HG03064 (cell line): Measurements from ENCODE around the gene GTF2A1.
"Not testable (repeated sequence)": the region's sequence is repeated elsewhere in the genome, so short reads cannot be mapped to it uniquely, and the experiment has no call there.

Experiments
- ATAC-seq: cut with Tn5 transposase; IDR thresholded peaks from one replicate; pipeline ENCODE4 v1.9.1; 2021; ENCODE audit warnings: low read depth; ENCODE audit not compliant: unreplicated experiment

GTF2A1 gene

GRCh38 chr14:81233615-81234014 is 12.9 kb upstream of the GTF2A1 start:
- no peak for ATAC-seq

GRCh38 chr14:81231540-81231939 is 10.8 kb upstream of the GTF2A1 start:
- ATAC-seq, result no peak

- ATAC-seq, result no peak
Measured at GRCh38 chr14:81224222-81224621, 3.5 kb upstream of the GTF2A1 start.

- ATAC-seq, result not testable (repeated sequence)
Measured at GRCh38 chr14:81223788-81224187, 3.0 kb upstream of the GTF2A1 start.

GRCh38 chr14:81222691-81223090 is 1.9 kb upstream of the GTF2A1 start:
- no peak for ATAC-seq

- no peak for ATAC-seq
Measured at GRCh38 chr14:81222126-81222525, 1.4 kb upstream of the GTF2A1 start.

- no peak for ATAC-seq
Measured at GRCh38 chr14:81221579-81222102, 882 bp upstream of the GTF2A1 start.

- no peak for ATAC-seq
Measured at GRCh38 chr14:81220580-81220829, 254 bp downstream of the GTF2A1 start.

GRCh38 chr14:81219759-81220579 is 790 bp downstream of the GTF2A1 start:
- ATAC-seq, result no peak

GRCh38 chr14:81219210-81219758 is 1.5 kb downstream of the GTF2A1 start:
- peak; percentile 49 for ATAC-seq

GRCh38 chr14:81211844-81212243 is 8.9 kb downstream of the GTF2A1 start:
- ATAC-seq, result no peak

- no peak for ATAC-seq
Measured at GRCh38 chr14:81209167-81209836, 11.5 kb downstream of the GTF2A1 start.

- ATAC-seq, result no peak
Measured at GRCh38 chr14:81208489-81208888, 12.3 kb downstream of the GTF2A1 start.

GRCh38 chr14:81206115-81206514 is 14.6 kb downstream of the GTF2A1 start:
- no peak for ATAC-seq

GRCh38 chr14:81205639-81206038 is 15.1 kb downstream of the GTF2A1 start:
- no peak for ATAC-seq

GRCh38 chr14:81200054-81200453 is 20.7 kb downstream of the GTF2A1 start:
- no peak for ATAC-seq

GRCh38 chr14:81199084-81199483 is 21.7 kb downstream of the GTF2A1 start:
- no peak for ATAC-seq

- ATAC-seq, result no peak
Measured at GRCh38 chr14:81198651-81199050, 22.1 kb downstream of the GTF2A1 start.

- ATAC-seq, result no peak
Measured at GRCh38 chr14:81193924-81194633, 26.7 kb downstream of the GTF2A1 start.

GRCh38 chr14:81192594-81192993 is 28.2 kb downstream of the GTF2A1 start:
- ATAC-seq, result no peak

- peak; percentile 79 for ATAC-seq
Measured at GRCh38 chr14:81187832-81188522, 32.8 kb downstream of the GTF2A1 start.
